H54 (cell line): ENCODE data around the gene CD84.

Experiments
- DNase-seq: peaks from one replicate; pipeline ENCODE4 v3.0.0; 2011; ENCODE audit warnings: low spot score, mixed read lengths; ENCODE audit not compliant: insufficient read length
- FAIRE-seq: peaks from 3 replicates; lab custom pipeline; 2011; peaks lifted over from hg19 to GRCh38; lab: Jason Lieb, UNC
- POLR2A ChIP-seq: IDR thresholded peaks from 2 replicates; pipeline ENCODE4 v1.6.1; 2011; ENCODE audit warnings: low read depth, mild to moderate bottlenecking, low read length

Gene CD84

DNA sequence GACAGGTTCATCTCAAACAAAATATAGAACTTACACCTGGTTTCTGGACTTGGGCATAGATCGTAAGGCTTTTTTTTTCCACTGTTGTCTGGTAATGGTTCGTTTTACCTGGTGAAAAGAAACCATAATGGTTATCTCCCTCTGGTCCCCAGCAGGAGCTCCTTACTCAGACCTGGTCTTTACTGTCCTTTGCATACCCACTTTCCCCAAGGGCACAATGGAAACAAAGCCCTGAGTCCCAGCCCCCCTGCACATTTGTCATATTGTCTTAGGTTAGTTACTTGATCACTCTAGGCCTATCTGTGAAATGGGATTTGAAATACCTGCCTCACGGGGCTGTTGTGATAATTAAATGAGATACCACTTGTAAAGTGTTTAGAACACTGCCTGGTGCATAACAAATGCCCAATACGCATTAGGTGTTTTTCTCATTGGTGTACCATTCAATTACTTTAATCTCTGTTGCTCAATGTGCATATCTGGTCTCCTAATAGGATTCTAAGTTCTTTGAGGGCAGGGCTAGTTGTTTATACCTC, 40.5 kb upstream of the CD84 start:
- FAIRE-seq, result no peak
- DNase-seq, result no peak

DNA sequence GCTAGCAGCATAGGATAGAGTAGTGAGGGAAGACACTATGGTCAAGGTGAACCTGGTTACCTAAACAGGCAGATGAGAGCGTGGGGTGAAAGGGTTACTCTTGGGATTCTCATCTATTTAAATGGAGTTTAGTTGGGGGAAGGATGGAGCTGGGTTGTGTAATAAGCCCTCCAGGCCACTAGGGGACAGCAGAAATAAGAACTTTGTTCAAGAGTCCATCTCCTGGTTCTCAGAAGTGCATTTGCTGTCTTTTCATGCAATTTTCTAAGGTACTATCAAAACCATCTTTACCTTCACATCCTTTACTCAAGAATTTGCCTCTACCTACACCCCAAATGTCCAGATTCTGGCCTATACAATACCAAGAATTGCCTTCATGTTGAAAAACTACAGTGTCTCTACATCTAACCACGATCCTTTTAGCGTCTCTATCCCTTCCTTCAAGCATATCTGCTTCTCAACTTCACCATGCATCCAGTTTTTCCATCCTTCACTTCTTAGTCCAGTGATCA, 39.5 kb upstream of the CD84 start:
- FAIRE-seq, result no peak

More for the DNA sequence above, 40.5 kb upstream of the CD84 start:
- no peak for TF ChIP-seq POLR2A

GRCh38 chr1:160618327-160618726, 39.0 kb upstream of the CD84 start:
- TF ChIP-seq POLR2A, result no peak
- FAIRE-seq (no peak), DNase-seq (no peak)

More for the DNA sequence above, 39.5 kb upstream of the CD84 start:
- TF ChIP-seq POLR2A, result no peak
- peak; percentile 16 for DNase-seq

DNA sequence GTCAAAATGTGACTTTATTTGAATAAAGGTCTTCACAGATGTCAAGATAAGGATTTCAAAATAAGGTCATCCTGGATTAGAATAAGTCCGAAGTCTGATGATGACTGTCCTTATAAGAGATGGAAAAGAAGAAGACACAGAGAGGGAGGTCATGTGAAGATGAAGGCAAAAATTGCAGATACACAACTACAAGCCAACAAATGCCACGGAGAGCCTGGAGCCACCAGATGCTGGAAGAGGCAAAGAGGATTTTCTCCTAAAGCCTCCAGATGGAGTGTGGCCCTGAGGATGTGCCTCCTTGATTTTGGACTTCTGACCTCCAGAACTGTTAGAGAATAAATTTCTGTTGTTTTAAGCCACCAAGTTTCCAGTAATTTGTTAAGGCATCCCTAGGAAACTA, 36.4 kb upstream of the CD84 start:
- no peak for TF ChIP-seq POLR2A
- FAIRE-seq (no peak), DNase-seq (no peak)

GRCh38 chr1:160614410-160614809, 35.1 kb upstream of the CD84 start:
- DNase-seq, result no peak
- no peak for TF ChIP-seq POLR2A
- no peak for FAIRE-seq

- FAIRE-seq (no peak), DNase-seq (no peak)
- TF ChIP-seq POLR2A, result no peak
Observed at GRCh38 chr1:160612613-160613218, 33.4 kb upstream of the CD84 start.

GRCh38 chr1:160610569-160611242, 31.4 kb upstream of the CD84 start:
- FAIRE-seq, result no peak
- DNase-seq, result no peak
- no peak for TF ChIP-seq POLR2A

GRCh38 chr1:160608941-160609340, 29.6 kb upstream of the CD84 start:
- FAIRE-seq (no peak), DNase-seq (no peak)
- TF ChIP-seq POLR2A, result no peak

DNA sequence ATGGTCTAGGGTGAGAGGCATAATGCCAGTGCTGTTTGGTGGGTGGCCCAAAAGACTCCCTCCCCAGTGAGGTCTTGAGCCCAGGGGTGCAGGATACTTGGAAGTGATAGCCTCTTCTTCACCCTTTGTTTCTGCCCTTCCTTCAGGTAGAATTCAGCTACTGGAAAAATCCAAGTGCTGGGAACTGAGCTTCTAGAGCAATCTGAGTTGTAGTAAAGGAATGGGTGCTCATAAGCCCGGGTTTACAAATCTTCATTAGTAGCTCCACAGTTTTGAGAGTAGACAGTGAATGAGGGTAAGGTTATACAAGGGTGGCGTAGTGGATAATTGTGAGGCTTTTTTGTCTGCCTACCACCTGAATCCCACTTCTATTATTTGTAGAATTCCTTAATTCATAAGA, 29.2 kb upstream of the CD84 start:
- TF ChIP-seq POLR2A, result no peak
- DNase-seq (no peak), FAIRE-seq (no peak)

DNA sequence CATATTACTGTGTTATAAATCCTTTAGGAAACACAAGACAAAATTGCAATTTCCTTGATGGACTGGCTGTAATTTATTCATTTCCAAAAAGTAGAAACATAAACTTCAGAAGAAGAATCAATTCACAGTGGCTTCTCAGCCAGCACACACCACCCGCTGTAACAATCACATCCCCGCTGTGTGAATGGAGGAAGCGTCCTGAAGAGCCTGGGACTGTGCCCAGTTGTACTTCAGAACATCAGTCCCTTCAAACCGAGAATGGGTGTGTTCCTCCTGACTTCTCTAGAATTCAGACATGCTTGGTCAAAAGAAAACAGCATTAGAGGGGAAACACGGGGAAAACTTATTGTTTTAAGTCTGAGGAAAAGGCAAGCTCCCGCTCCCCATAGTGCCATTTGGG, 28.8 kb upstream of the CD84 start:
- no peak for TF ChIP-seq POLR2A
- FAIRE-seq, result no peak
- no peak for DNase-seq

GRCh38 chr1:160607672-160608032, 28.4 kb upstream of the CD84 start:
- TF ChIP-seq POLR2A, result no peak
- DNase-seq, result no peak
- FAIRE-seq, result no peak

- FAIRE-seq (peak; percentile 85), DNase-seq (peak; percentile 45)
Observed at GRCh38 chr1:160607011-160607671, 27.8 kb upstream of the CD84 start.

DNA sequence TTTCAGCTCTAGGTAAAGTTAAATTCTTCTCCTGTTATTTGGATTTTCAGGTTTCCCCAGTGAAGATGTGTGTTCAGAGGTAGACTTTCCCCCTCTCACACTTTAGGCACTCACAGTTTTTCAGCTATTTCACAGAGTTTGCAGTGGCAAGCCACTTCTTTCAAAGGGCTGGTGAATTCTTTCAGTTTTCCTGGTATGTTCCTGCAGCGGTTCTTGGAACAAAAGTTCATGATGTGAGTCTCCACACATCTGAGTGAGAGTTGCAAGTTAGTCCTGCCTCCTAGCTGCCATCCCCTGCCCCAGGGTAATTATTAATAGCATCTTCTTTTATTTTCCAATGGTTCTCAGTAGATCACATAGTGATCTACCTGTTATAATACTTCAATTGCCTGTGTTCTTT, 27.3 kb upstream of the CD84 start:
- DNase-seq (no peak), FAIRE-seq (no peak)

More at GRCh38 chr1:160607011-160607671, 27.8 kb upstream of the CD84 start:
- TF ChIP-seq POLR2A, result no peak

More for the DNA sequence above, 27.3 kb upstream of the CD84 start:
- TF ChIP-seq POLR2A, result no peak
